Uterus (tissue), 2 donors: ENCODE results near the gene B3GNT2.

ENCODE experiments used
- POLR2A ChIP-seq, 2 donors: fragments of 450-650 bp; IDR thresholded peaks; one replicate each; pipeline ENCODE4 v1.6.1; 2016; ENCODE audit warnings: antibody characterized with exemption in 2 of 2, mild to moderate bottlenecking in 1 of 2, moderate library complexity in 1 of 2
- TF ChIP-seq, protein P1 (sequence below), 4 experiments: fragments of 200-600 bp in 2 of 4; fragments of 450-650 bp in 2 of 4; sonication (generic) in 2 of 4; IDR thresholded peaks; one replicate each; pipeline ENCODE4 v1.5.1; 2016 to 2019; ENCODE audit warnings: antibody characterized with exemption in 4 of 4, mild to moderate bottlenecking in 2 of 4, moderate library complexity in 1 of 4

DNA sequence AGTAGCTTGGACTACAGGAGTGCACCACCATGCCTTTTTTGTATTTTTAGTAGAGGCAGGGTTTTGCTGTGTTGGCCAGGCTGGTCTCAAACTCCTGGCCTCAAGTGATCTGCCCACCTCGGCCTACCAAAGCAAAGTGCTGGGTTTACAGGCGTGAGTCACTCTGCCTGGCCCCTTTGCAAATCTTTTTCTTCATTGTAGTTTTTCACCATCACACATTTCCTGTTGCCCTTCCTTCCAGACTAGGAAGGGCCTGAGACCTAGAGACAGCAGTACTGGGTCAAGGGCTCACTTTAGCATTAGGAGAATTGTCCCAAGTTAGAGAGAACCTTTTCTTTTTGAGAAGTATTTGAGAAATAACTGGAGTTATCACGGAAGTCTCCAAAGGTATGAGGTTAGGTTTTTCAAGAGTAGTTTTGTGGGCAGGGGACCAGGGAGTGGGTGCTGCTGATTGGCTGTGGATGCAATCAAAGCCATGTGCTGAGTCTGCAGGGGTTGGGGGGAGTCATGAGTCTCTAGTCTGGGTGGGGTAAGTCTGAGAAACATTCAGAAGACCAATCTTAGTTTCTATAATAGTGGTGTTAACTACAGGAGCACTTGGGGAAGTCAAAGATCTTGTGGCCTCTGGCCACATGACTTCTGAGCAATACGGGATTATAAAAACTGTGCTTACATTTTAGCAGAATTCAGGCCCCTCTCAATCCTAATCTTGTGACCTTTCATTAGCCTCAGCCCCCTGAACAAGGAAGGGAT, 23.7 kb downstream of the B3GNT2 start:
- TF ChIP-seq, protein P1, sequence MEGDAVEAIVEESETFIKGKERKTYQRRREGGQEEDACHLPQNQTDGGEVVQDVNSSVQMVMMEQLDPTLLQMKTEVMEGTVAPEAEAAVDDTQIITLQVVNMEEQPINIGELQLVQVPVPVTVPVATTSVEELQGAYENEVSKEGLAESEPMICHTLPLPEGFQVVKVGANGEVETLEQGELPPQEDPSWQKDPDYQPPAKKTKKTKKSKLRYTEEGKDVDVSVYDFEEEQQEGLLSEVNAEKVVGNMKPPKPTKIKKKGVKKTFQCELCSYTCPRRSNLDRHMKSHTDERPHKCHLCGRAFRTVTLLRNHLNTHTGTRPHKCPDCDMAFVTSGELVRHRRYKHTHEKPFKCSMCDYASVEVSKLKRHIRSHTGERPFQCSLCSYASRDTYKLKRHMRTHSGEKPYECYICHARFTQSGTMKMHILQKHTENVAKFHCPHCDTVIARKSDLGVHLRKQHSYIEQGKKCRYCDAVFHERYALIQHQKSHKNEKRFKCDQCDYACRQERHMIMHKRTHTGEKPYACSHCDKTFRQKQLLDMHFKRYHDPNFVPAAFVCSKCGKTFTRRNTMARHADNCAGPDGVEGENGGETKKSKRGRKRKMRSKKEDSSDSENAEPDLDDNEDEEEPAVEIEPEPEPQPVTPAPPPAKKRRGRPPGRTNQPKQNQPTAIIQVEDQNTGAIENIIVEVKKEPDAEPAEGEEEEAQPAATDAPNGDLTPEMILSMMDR (IDR thresholded peaks at IDR 0.05) = no peak
- TF ChIP-seq POLR2A (IDR thresholded peaks at IDR 0.05) = no peak
